GM18511 (cell line): ENCODE data around the gene CMTM4.
"Not testable (repeated sequence)": the region's sequence is repeated elsewhere in the genome, so short reads cannot be mapped to it uniquely, and the experiment has no call there.

Experiments
- ATAC-seq: cut with Tn5 transposase; IDR thresholded peaks from one replicate; pipeline ENCODE4 v1.9.1; 2021; ENCODE audit warnings: mild to moderate bottlenecking, moderate library complexity; ENCODE audit not compliant: unreplicated experiment

CMTM4 gene

DNA sequence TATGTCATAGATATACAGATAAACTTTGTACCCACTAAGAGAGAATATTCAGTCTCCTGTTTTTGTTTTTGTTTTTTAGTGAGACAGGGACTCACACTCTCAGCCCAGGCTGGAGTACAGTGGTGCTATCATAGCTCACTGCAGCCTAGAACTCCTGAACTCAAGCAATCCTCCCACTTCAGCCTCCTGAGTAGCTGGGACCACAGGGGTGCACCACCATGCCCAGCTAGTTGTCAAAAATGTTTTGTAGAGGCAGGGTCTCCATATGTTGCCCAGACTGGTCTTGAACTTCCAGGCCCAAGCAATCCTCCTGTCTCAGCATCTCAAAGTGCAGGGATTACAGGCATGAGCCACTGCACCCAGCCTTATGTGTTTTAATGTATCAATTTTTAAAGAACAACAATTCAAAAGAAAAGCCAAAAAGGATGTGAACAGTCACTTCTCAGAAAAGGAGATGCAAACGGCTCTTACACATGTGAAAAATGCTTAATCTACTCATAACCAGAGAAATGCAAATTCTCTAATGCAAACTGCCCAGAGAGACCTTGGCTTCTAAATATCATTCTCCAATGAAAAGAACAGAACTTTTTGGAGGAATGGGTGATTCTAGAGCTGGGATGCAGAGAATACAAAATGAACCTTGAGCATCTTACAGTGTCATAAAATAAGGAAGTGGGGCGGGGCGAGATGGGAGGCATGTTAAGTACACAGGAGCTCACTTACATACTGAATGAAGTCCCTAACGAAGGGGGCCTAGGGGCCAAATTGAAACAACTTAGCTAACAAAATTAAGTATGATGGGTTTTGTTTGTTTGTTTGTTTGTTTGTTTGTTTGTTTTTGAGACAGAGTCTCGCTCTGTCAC, 99.3 kb downstream of the CMTM4 start:
- ATAC-seq = no peak

DNA sequence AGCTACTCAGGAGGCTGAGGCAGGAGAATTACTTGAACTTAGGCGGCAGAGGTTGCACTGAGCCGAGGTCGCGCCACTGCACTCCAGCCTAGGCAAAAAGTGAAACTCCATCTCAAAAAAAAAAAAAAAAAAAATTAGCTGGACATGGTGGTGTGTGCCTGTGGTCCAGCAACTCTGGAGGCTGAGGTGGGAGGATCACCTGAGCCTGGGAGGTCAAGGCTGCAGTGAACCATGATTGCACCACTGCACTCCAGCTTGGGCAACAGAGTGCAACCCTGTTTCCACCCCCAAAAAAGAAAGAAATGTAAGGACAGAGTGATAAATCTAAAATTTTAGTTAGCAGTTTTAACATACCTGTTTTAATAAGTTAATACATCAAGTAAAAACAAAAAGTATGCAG, 100.0 kb downstream of the CMTM4 start:
- ATAC-seq = not testable (repeated sequence)

DNA sequence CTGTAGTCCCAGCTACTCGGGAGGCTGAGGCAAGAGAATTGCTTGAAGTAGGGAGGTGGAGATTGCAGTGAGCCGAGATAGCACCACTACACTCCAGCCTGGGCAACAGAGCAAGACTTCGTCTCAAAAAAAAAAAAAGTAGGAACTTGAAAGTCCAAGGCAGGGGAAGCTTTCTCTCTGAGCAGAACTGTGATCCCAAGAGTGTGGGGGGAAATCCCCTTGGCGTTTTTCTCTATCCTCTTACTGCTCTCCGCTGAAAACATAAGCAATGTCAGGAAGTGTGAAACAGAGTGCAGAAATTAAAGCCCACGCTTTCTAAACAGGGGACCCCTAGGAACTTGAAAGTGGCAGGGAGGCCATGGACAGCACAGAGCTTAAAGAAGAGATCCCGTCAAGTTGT, 101.8 kb downstream of the CMTM4 start:
- no peak for ATAC-seq

DNA sequence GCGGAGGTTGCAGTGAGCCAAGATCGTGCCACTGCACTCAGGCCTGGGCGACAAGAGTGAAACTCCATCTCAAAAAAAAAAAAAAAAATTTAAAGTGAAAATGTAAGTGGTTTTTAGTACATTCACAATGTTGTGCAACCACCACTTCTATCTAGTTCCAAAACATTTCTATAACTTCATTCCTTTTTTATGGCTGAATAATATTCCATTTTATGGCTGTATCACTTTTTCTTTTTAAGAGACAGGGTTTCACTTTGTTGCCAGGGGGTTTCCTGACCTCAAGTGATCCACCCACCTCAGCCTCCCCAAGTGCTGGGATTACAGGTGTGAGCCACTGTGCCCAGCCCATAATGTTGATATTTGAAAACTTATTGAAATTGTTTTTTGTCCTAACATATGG, 103.7 kb downstream of the CMTM4 start:
- ATAC-seq = no peak

DNA sequence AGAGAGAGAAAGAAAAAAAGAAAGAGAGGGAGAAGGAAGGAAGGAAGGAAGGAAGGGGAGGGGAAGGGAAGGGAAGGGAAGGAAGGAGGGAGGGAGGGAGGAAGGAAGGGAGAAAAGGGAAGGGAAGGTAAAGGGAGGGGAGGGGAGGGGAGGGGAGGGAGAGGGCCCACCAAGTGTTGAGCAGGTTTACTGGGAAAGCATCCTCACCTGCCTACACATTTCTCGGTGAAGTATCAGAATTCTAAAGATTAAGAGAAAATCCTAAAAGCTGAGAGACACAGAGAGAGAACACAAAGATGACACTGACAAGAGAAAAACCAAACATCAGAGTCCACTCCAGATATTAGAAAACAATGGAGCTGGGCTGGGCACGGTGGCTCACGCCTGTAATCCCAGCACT, 104.3 kb downstream of the CMTM4 start:
- no peak for ATAC-seq

DNA sequence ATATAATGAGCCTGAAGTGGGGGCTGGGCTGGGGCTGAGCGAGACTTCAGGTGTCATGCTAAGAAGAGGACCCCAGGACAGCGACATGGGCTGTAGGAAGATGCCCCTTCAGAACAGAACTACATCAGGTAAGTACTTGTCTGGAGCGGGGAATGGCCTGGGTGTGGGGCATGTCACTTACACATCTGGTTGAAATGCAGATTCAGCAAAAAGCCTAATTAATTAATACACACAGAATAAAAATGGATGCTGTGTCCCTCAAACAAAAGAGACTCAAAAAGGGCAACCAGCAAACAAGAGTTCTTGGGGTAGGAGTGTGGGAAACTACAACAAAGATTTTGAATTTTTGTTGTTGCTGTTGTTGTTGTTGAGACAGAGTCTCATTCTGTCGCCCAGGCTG, 105.5 kb downstream of the CMTM4 start:
- ATAC-seq = no peak

DNA sequence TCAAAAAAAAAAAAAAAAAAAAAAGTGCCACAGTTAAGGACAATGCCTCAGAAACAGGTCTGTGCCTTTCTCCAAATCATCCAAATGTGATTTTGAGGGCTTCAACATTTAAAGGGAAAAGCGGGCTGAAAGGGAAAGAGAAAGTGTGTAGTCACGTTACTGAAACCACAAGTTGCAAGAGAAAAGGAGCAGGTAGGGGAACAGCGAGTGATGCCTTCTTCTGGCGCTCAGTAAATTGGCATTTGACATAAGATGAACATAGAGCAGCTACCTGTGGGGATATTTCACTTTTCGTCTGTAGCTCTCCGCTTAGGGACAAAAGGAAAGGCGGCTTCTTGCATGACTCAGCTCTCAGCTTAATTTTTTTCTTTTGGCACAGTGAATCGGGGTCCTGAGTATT, 106.2 kb downstream of the CMTM4 start:
- no peak for ATAC-seq

DNA sequence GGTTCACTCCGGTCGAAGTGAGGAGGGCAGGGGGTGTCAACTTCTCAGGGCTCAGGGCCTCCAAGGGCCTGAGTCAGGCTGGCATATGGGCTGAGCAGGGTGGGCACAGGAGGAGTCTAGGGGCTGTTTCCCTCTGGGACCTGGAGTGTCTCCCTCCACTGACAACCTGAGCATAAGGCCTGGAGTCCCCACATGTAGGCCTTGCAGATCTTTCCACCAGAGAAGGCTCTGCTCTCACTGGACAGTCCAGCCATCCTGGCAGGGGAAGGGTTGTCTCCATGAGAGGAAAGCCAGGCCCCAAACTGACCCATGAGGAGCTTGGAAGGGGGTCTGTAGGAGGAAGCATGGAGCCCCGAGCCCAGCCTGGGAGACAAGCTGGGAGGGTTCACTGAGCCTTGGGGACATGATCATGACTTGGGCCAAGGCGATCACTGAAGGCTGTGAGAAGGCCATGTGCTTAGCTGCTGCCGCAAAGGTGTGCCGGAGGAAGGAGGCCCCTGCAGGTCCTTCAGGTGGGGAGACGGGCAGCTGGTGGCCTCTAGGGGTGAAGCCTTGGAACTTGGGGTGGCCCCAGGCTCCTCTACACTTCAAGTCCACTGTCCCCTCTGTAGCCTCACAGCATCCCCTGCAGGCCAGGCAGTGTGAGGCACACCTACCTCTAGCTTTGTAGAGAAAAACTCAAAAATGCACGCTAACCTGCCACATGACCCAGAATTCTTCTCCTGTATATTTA, 107.4 kb downstream of the CMTM4 start:
- peak; percentile 74 for ATAC-seq

DNA sequence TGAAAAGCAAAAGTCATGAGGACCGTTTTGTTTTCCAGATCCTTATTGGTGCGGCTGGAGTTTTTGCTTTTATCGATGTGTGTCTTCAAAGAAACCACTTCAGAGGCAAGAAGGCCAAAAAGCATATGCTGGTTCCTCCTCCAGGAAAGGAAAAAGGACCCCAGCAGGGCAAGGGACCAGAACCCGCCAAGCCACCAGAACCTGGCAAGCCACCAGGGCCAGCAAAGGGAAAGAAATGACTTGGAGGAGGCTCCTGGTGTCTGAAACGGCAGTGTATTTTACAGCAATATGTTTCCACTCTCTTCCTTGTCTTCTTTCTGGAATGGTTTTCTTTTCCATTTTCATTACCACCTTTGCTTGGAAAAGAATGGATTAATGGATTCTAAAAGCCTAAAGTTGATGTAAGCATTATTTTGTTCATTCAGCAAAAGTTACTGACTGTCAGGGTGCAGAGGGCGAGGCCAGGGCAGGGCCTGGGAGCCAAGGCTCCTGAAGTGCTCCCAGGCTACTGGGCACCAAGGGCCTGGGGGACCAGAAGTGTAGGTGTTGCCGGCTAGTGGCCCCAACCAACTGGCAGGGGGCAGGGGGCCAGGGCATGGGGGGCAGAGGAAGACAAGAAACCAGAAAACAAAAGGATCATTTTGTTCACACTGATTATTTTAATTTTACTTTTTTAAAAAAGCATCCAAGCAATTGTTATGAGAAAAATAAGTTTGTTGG, 108.5 kb downstream of the CMTM4 start:
- ATAC-seq = no peak

DNA sequence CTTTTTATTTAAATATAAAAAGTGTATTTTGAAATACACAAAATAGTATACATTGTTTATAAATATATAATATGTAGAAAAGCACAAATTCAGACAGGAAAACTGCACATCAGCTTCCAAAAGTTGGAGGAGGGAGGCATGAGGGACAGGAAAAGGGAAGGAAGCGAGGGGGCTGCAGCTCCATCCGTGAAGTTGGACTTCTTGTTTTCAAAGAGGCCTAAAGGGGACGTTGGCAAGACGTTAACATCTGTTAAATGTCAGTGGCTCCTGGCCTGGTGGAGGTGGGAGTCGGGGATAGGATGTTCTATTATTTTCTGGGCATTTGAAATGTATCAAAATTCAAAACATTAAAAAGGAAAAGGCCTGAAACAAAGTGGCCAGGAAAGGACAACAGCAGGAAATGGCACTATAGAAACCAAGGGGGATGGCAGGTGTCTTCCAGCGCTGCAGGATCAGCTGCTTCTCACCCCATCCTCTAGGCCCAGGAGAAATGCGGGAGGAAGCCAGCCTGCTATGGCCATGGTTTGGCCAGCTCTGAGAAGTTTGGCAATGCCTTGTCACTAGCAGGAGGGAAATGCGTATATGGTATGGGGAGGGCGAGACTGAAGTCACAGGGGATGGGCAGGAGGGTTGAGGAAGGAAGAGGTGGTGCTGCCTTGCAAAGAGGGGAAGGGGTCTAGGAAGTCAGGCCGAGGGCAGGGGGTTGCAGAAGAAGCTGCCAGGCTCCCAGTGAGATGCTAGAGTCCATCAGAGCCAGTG, 110.9 kb downstream of the CMTM4 start:
- no peak for ATAC-seq

DNA sequence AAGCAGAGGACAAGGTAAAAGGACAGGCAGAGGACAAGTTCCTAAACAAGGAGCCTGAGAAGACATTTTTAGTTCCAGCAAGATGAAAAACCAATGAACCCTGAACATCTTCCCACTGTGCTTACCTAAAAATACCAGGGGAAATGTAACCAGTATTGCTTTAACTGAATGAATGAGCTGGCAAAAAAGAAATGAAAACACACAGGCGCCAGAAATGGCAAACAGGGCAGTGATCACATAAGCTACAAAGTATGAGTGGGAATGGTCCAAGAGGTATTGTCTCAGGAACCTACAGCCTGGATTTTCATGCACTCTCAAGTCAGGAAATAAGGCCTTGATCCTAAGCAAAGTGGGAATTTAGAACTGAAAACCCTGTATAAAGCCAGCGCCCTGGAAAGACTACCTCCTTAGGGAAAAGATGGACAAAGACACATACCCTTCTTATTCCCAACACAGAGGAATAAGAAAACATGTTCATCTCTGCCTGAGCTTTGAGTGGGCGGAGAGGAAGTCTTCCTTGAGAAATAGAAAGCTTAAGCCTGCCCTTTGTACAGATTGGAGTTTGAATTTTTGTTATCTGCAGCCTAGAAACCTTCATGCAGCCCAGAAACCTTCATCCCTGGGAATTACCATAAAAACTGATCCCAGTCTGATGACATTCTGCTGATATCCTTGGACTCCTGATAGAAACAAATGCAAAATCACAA, 115.1 kb downstream of the CMTM4 start:
- no peak for ATAC-seq

DNA sequence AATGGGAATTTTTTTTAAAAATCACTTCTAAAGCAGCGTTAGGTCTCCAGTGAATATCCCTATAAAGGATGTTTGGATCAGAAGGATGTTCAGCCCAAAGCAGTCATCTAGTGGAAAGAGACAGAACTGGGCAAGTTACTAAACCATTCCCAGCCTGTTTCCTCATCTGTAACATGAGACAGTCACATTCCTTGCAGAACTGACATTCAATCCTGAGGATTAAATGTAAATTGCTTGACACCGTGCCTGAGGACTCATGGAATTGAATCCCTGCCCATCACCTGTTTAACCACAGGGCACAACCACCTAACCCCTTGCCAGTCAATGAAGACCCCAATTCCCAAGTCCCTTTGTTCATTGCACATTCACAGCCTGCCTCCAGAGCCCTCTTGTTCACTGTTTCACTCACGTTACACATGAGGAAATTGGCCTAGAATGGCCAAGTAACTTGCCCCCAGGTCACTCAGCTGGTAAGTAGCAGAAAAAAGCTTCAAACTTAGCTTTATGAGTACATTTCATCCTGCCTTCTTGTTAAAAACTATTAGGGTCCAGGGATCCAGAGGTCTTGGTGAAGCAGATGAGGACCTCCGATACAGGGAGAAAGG, 115.8 kb downstream of the CMTM4 start:
- ATAC-seq = no peak

DNA sequence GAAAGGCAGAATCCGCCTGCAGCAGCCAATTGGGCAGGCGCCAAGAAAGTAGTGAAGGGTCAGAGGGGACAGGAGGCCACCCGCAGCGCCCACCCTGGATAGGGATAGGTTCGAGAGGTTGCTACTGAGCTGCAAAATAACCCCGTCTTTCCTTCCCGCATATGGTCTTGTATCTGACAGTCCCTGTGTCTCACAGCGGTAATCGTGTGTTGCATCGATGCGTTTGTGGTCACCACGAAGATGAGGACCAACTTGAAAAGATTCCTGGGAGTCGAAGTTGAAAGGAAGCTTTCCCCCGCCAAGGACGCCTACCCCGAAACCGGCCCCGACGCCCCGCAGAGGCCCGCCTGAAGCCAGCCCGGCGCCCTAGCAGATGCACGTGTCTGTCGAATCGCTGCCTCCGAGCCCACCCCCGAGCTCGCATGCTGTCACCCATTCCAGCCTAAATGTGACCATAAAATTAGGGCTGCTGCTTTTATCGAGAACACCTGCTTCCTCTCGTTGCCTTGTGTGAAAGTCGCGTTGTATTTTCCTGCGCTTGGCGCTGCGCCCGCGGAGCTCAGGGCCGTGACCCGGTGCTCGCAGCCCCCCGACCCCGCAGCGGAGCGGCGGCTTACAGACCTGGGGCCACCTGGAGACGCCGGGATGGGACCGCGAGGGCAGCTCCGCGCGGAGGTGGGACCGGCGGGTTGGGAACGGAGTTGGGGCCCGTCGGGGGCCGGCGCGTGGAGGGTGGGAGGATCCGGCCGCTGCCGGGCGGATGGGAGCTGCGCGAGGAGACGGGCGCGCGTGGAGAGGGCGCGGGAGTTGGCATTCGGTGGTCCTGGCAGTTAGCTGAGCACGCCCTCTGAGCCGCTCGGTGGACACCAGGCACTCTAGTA, 117.7 kb downstream of the CMTM4 start, which contains the start of gene CMTM2:
TSS of gene CMTM2 (plus strand) at position 813 of the 881 bp plus-strand sequence. CDS start 145 bp downstream, outside the sequence.
- no peak for ATAC-seq

DNA sequence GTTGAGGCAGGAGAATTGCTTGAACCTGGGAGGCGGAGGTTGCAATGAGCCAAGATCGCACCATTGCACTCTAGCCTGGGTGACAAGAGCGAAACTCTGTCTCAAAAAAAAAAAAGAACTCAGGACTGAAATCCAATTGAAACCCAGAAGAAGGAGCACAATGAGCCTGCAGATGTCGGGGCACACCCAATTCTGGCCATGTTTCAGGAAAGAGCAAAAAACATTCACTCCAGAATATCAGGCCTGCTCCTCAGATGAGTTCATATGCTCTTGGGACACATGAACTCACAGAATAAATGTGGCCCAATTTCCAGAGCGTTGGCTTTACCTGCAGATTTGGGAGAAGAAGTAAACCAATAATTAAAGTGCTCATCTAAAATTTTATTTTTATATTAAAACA, 120.2 kb downstream of the CMTM4 start:
- no peak for ATAC-seq

DNA sequence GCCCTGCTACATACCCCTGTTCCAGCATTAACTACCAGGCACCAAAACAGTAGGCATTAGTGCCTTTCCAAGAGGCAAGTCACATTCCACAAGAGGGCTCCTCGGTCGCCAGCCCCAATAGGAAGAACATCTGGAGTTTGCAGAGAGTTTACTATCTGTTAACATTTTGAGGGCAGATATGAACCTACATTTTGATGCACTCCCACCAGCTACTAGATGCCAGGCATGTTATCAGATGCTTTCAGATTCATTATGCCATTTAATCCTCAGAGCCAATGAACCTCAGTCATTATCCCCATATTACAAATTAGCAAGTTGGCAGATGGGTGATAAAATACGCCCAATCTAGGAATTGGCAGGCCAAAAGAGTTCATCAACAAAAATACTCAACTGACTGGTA, 121.5 kb downstream of the CMTM4 start:
- ATAC-seq = no peak

DNA sequence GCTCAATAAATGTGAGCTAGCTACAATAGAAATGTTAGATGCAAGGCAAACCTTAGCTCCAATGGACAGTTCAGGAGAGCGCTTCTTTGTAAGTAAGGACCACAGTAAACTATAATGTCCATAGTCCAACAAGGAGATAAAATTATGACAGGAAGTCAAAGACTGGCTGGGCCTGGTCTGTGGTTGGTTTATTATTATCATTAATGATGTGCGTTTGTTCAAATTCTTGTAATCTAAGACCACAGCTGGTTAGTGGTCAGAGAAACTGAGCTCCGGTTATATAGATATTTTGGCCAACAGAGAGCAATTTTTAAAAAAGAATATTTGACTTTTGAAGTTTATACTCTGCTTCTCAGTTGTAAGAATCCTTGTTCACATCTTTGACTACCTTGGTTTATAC, 122.0 kb downstream of the CMTM4 start:
- ATAC-seq = no peak

DNA sequence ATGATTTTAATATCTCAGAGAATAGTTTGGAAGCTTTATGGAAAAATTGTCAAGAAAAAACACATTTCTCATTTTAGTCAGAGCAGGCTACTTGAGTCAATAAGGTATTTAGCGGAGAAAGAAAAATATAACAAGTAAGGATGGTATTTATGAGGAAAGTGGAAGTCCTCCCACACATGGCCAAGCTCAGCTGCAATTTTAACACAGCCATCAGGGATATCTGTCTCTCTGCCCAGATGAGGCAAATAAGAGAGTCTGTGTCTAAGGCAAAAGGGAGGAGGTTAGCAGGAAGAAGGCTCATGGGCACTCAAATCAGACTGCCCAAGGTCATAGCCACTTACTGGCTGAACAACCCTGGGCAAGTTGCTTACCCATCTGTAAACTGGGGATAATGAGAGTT, 122.5 kb downstream of the CMTM4 start:
- ATAC-seq = no peak

DNA sequence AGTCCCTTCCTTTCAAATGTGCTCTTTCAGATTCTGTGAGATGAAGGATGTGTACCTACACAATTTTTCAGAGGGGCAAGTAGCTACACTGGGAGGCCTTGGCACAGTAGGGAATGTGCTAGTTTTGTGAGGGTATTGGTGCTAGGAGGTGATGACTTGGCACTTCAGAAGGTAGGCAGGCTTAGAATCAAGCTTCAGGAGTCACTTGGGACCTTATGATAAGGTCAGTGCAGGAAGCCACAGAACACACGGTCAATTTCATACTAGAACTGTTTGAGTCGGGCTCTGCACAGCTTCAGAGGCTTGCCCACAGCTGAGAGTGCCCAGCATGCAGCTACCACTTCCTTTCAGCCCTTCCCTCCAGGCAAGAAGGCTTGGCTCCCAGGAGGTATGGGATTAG, 124.2 kb downstream of the CMTM4 start:
- ATAC-seq = no peak
